Lower lobe of right lung (tissue), 2 donors: ENCODE results near the gene PLPPR5. TPM values are rescaled to one million over a fixed set of nuclear protein-coding genes. Genes with fewer than 3 reads are reported as not detected.

Experiments
- ATAC-seq, 2 donors: fragments of 200-7000 bp; cut with Tn5 transposase; one replicate each; pipeline ENCODE4 v1.9.1; 2020 to 2022; ENCODE audit warnings: mild to moderate bottlenecking in 2 of 2, moderate library complexity in 2 of 2
- DNase-seq: peaks from one replicate; pipeline ENCODE4 v3.0.0-alpha.2; 2020
- H3K27ac ChIP-seq: fragments of 200-600 bp; one replicate; pipeline ENCODE4 v1.8.0; 2022
- H3K27me3 ChIP-seq: fragments of 200-600 bp; one replicate; pipeline ENCODE4 v1.8.0; 2022; ENCODE audit warnings: low read depth
- H3K36me3 ChIP-seq: fragments of 200-600 bp; one replicate; pipeline ENCODE4 v1.8.0; 2022; ENCODE audit warnings: mild to moderate bottlenecking
- H3K4me1 ChIP-seq: fragments of 200-600 bp; one replicate; pipeline ENCODE4 v1.8.0; 2022
- H3K4me3 ChIP-seq: fragments of 200-600 bp; one replicate; pipeline ENCODE4 v1.8.0; 2022; ENCODE audit warnings: mild to moderate bottlenecking
- H3K9me3 ChIP-seq: fragments of 200-600 bp; one replicate; pipeline ENCODE4 v1.8.0; 2022
- intact Hi-C: fragments of 100-400 bp; cut with DNase I; formaldehyde crosslinking; loops from one replicate; pipeline ENCODE4 v1.11.0; 2022
- total RNA-seq: library from RNA; stranded (reverse); fragmentation: NEBNext Ultra II Directional; extraction: Animal tissue kit (Norgen Biotek cat#: 25700); gene quantifications from one replicate; pipeline ENCODE4 v1.2.1, GENCODE V29; 2021
- TF ChIP-seq, protein P1 (sequence below): fragments of 200-600 bp; IDR thresholded peaks from one replicate; pipeline ENCODE4 v1.8.0; 2022; ENCODE audit warnings: antibody characterized with exemption, mild to moderate bottlenecking
- donor health status: DM: no; HTN: yes; CAD: no; lungs with severe emphysema.

Gene PLPPR5
- total RNA-seq, 1 donor from 2014 or later = not detected

DNA sequence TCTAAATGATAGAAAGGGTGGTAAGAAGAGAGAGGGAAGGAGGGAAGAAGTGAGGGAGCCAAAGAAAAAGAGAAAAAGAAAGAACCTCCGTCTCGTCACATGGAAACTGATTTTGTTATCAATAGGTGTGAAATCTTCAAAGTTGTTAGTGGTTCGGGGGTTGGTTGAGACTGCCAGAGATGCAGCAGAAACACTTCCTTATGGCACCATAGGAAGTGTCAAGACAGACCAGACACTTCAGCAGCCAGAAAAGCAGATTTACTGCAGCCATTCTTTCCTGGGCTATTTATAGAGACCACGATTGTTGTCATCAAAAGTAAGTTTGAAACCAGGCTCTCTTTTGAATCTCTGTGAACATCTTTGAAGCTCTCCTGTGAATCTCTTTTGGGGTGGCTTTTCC, 150.5 kb downstream of the PLPPR5 start:
- ATAC-seq (no peak), DNase-seq (no peak)
- Histone ChIP-seq H3K9me3 (no peaks in the 10 kb centered on the region), H3K27me3 (no peaks in the 10 kb centered on the region), H3K4me3 (no peak overlapping the region), H3K27ac (no peak overlapping the region), H3K4me1 (no peaks in the 10 kb centered on the region), H3K36me3 (no peaks in the 10 kb centered on the region)
- intact Hi-C loops = no loop called here
- TF ChIP-seq, protein P1, sequence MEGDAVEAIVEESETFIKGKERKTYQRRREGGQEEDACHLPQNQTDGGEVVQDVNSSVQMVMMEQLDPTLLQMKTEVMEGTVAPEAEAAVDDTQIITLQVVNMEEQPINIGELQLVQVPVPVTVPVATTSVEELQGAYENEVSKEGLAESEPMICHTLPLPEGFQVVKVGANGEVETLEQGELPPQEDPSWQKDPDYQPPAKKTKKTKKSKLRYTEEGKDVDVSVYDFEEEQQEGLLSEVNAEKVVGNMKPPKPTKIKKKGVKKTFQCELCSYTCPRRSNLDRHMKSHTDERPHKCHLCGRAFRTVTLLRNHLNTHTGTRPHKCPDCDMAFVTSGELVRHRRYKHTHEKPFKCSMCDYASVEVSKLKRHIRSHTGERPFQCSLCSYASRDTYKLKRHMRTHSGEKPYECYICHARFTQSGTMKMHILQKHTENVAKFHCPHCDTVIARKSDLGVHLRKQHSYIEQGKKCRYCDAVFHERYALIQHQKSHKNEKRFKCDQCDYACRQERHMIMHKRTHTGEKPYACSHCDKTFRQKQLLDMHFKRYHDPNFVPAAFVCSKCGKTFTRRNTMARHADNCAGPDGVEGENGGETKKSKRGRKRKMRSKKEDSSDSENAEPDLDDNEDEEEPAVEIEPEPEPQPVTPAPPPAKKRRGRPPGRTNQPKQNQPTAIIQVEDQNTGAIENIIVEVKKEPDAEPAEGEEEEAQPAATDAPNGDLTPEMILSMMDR = no peak

DNA sequence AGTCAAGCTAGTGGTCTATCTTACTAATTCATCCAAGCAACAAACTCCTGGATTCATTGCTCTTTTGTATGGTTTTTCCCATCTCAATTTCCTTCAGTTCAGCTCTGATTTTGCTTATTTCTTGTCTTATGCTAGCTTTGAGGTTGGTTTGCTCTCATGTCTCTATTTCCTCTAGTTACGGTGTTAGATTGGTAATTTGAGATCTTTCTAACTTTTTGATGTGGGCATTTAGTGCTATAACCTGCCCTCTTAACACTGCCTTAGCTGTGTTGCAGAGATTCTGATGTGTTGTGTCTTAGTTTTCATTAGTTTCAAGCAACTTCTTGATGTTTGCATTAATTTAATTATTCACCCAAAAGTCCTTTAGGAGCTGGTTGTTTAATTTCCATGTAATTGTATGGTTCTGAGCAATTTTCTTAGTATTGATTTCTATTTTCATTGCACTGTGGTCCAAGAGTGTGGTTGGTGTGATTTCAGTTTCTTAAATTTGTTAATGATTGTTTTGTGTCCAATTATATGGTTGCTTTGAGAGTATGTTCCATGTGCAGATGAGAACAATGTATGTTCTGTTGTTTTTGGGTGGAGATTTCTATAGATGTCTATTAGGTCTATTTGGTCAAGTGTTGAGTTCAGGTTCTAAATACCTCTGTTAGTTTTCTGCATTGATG, 154.6 kb downstream of the PLPPR5 start:
- Histone ChIP-seq H3K27ac (no peak overlapping the region), H3K27me3 (no peaks in the 10 kb centered on the region), H3K36me3 (no peaks in the 10 kb centered on the region), H3K4me1 (no peaks in the 10 kb centered on the region), H3K9me3 (no peaks in the 10 kb centered on the region), H3K4me3 (no peak overlapping the region)
- intact Hi-C loops = no loop called here
- DNase-seq (no peak), ATAC-seq (no peak)
- TF ChIP-seq, protein P1 = no peak

DNA sequence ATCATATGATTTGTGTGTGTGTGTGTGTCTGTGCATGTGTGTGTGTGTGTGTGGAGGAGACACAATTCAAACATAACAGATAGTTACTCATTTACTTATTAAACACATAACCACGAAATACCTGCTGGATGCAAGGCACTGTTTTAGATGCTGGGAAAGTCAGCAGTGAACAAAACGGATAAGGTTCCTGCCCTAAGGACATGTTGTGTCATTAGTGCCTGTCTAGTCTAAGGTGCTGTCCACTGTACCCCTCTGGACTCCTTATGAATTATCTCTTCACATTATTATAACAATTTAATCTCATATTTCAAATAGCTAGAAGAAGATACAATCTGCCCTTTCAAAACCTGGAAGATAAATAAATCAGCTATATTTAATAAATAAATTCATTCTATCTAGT, 162.4 kb downstream of the PLPPR5 start:
- Histone ChIP-seq H3K27ac (no peak overlapping the region), H3K4me3 (no peak overlapping the region), H3K36me3 (no peaks in the 10 kb centered on the region), H3K27me3 (no peaks in the 10 kb centered on the region), H3K4me1 (no peaks in the 10 kb centered on the region), H3K9me3 (no peaks in the 10 kb centered on the region)
- DNase-seq (no peak), ATAC-seq (no peak)
- TF ChIP-seq, protein P1 = no peak
- intact Hi-C loops = no loop called here
